Measurements from ENCODE around the gene NAALADL2.
A peak's percentile ranks its signal among the peaks of the same experiment; 100 is the strongest.
"Not testable (repeated sequence)": the region's sequence is repeated elsewhere in the genome, so short reads cannot be mapped to it uniquely, and the experiment has no call there.

NAALADL2 gene

GRCh38 chr3:175770426-175770825, 911.3 kb downstream of the NAALADL2 start:
- DNase-seq (ENCODE audit: low spot score), result no peak

GRCh38 chr3:175777495-175777894, 918.4 kb downstream of the NAALADL2 start:
- DNase-seq (ENCODE audit: low spot score), result no peak

- no peak for DNase-seq (ENCODE audit: low spot score)
Observed at GRCh38 chr3:175777965-175778364, 918.8 kb downstream of the NAALADL2 start.

GRCh38 chr3:175778994-175779393, 919.9 kb downstream of the NAALADL2 start:
- DNase-seq (ENCODE audit: low spot score), result no peak

- not testable (repeated sequence) for DNase-seq (ENCODE audit: low spot score)
Observed at GRCh38 chr3:175787109-175787508, 928.0 kb downstream of the NAALADL2 start.

- DNase-seq (ENCODE audit: low spot score), result no peak
Observed at GRCh38 chr3:175792245-175792644, 933.1 kb downstream of the NAALADL2 start.

- no peak for DNase-seq (ENCODE audit: low spot score)
Observed at GRCh38 chr3:175798326-175798725, 939.2 kb downstream of the NAALADL2 start.

- no peak for DNase-seq (ENCODE audit: low spot score)
Observed at GRCh38 chr3:175805825-175806224, 946.7 kb downstream of the NAALADL2 start.

- no peak for DNase-seq (ENCODE audit: low spot score)
Observed at GRCh38 chr3:175807175-175807574, 948.0 kb downstream of the NAALADL2 start.

GRCh38 chr3:175818811-175819464, 959.8 kb downstream of the NAALADL2 start:
- no peak for DNase-seq (ENCODE audit: low spot score)

GRCh38 chr3:175822766-175823491, 963.8 kb downstream of the NAALADL2 start:
- DNase-seq (ENCODE audit: low spot score), result not testable (repeated sequence)

- DNase-seq (ENCODE audit: low spot score), result not testable (repeated sequence)
Observed at GRCh38 chr3:175825016-175825580, 966.0 kb downstream of the NAALADL2 start.

- no peak for DNase-seq (ENCODE audit: low spot score)
Observed at GRCh38 chr3:175826759-175827158, 967.6 kb downstream of the NAALADL2 start.

GRCh38 chr3:175829809-175830208, 970.7 kb downstream of the NAALADL2 start:
- DNase-seq (ENCODE audit: low spot score), result not testable (repeated sequence)

- not testable (repeated sequence) for DNase-seq (ENCODE audit: low spot score)
Observed at GRCh38 chr3:175835763-175836162, 976.6 kb downstream of the NAALADL2 start.

GRCh38 chr3:175836617-175837016, 977.5 kb downstream of the NAALADL2 start:
- peak; percentile 0 for DNase-seq (ENCODE audit: low spot score)

- DNase-seq (ENCODE audit: low spot score), result no peak
Observed at GRCh38 chr3:175837962-175838361, 978.8 kb downstream of the NAALADL2 start.

- no peak for DNase-seq (ENCODE audit: low spot score)
Observed at GRCh38 chr3:175839366-175840005, 980.4 kb downstream of the NAALADL2 start.

- DNase-seq (ENCODE audit: low spot score), result no peak
Observed at GRCh38 chr3:175851541-175851940, 992.4 kb downstream of the NAALADL2 start.

- no peak for DNase-seq (ENCODE audit: low spot score)
Observed at GRCh38 chr3:175852560-175852959, 993.4 kb downstream of the NAALADL2 start.

GRCh38 chr3:175857666-175858270, 998.6 kb downstream of the NAALADL2 start:
- DNase-seq (ENCODE audit: low spot score), result no peak

Measured in CD4-positive, alpha-beta T cell treated with Interleukin-2 at 100 ng/mL for 4 hours (primary cell).